Raji (cell line): ENCODE measurements around the gene SND1.

Experiments used
- POLR2A ChIP-seq: IDR thresholded peaks from 2 replicates; pipeline ENCODE4 v1.6.1; 2011; ENCODE audit warnings: low read depth, low read length, control low read depth; ENCODE audit not compliant: insufficient read depth

SND1 gene

DNA sequence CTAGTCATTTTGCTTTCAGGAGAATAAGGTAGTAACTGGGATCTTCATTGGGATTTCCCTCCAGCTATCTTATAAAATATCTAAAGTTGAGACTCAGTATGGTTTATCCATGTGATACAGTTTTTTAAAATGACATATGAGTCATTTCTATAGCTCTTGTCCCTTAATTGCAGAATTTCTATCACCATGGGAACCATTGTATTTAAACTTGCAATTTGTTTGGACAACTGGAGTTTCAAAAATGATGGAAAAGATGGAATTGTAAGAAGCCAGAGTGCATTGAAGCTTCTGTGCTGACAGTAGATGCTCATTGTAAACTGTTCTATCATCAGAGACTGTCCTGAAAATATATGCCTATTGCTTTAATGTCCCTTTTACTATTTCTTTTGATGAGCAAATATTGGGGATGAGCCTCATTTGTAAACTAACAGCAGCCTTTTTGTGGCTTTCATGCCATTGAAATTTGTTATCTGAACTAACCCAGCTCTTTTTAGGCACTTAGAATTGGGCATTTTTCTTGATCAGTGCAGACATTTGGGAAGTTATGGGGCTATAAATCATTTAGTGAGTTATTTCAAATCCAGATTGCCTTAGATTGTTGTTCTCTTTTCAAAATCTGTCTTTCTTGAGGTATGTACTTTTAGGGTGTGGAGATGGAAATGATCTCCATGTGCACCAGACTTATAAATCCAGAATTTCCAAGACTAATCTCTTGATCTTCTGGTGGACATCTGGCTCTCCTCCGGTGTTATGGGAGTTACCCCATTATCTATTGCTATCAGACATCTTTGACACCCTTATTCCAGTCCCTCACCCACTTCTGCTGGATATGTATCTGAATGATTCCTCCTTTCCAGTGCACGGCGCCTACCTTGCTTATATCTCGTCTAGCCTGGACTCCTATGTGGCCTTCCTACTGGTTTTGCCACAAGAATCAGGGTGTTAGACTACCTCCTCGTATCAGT, 159.0 kb downstream of the SND1 start:
- no peak for TF ChIP-seq POLR2A

DNA sequence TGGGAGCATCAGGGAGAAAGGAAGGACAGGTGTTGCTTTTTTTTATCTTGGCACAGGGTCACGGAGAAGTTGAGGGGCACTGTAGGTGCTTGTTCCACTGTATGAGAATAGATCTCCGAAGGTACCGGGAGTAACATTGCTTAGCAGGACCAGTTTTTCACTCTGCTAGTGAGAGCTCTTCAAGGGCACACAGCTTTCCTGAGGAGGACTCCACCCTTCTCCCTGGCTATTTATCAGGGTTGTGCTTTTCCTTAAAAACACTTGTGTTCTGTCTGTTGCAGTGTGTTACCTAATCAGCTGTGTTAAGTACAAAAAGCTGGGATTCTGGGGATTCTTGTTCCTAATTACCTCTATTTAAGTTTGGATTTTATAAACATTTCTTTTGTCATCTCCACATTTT, 160.5 kb downstream of the SND1 start:
- TF ChIP-seq POLR2A: no peak

DNA sequence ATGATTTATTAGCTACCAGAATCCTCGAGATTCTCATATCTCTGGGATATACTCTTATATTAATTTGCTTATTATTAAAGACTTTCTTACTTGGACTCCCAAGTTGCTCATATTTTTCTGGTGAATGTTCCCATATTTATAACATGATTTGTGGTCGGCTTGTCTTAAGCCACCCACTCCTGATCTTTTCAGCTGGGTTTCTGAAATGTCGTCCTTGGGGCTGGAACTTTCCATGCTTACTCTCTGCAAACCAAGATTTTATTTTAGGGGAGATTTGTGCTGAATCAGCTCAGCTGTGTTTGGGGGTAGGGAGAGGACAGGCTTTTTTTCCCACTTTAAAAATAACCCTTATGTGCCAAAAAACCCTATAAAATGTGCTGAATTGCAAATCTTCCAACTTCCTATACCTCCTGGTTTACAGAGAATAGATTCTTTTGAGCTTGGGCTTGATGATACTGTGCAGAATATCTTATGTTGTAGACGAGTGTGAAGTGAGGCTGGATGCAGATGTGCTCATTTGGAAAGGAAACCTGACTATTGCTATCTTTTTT, 162.1 kb downstream of the SND1 start:
- TF ChIP-seq POLR2A: no peak

DNA sequence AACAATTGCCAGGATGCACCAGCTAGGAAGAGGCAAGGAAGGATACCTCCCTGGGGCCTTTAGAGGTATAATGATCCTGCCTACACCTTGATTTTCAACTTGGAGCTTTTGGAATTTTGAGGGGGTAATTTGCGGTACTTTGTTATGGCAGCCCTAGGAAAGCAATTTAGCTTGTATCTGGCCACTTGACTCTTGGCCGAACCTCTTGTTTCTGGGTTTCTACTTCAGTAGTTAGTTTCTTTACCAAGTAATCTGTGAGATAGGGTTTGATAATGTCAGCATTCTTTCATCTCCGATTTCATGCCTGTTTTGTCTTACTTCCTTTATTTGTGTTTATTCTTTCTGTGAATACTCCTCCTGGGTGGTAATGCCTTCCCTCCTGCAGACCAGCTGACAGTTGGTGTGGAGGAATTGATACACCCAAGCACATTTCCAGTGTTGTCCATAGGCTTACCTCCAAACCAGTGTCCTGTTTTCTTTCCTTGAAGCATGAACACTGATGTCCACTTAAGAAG, 163.7 kb downstream of the SND1 start:
- no peak for TF ChIP-seq POLR2A

DNA sequence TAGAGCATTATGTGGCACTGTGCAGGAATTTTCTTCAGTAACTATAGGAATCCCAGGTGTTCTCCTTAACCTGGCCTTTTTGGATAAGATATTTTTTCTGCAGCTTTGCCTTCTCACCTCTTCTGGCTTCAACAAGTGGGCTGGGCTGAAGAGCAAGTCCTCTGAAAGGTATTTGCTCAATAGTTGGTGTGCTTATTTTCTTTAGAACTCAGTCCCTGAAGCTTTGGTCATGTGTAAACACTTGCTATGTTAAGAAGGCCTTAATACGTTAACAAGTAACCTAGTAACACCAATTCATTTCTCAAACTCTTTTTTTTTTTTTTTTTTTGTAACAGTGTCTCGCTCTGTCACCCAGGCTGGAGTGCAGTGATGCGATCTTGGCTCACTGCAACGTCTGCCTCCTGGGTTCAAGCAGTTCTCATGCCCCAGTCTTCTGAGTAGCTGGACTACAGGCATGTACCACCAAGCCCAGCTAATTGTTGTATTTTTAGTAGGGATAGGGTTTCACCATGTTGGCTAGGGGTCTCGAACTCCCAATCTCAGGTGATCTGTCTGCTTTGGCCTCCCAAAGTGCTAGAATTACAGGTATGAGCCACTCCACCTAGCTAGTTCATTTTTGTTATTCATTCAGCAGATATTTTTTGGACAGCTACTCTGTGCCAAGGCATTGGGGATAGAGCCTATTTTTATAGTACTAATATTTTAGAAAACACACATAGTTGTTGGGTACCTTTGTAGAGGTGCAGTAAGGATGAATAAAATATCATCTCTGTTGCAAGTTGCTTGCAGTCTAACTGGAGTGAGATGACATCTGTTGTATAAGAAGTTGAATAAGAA, 164.6 kb downstream of the SND1 start:
- no peak for TF ChIP-seq POLR2A

DNA sequence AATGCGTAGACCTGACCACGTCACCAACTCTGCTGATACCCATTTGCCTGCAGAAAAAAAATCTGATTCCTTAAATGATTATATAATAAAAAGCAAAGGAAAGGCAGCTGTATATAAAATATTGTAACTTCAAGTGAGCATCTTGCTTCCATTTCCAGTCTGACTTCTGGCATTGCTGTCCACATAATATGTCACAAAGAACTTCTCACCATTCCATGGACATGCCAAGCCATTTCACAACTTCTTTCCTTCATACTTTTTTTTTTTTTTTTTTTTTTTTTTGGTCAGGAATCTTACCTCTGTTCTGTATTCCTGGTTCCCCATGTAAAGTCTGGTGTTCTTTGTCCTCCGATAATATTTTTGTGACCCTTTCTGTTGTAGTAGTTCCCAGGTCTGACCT, 165.5 kb downstream of the SND1 start:
- no peak for TF ChIP-seq POLR2A

DNA sequence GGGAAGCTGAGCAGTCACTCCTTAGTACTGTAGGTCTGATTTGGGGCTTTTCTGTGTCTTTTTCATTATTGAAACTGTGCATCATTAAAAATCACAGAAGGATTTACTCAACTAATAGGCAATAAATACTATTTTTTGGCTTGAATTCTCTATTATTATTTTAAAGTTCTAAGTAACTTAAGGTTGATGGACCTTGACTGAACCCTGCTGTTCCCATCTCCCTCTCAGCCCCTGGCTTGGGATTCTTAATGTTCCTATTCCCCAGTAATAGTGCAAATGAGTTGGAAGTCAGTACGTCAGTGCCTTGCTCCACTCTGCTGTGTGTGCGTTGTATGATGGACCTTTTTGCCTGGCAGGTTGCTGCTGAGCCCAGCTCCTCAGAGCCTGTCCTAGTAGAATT, 166.3 kb downstream of the SND1 start:
- no peak for TF ChIP-seq POLR2A

DNA sequence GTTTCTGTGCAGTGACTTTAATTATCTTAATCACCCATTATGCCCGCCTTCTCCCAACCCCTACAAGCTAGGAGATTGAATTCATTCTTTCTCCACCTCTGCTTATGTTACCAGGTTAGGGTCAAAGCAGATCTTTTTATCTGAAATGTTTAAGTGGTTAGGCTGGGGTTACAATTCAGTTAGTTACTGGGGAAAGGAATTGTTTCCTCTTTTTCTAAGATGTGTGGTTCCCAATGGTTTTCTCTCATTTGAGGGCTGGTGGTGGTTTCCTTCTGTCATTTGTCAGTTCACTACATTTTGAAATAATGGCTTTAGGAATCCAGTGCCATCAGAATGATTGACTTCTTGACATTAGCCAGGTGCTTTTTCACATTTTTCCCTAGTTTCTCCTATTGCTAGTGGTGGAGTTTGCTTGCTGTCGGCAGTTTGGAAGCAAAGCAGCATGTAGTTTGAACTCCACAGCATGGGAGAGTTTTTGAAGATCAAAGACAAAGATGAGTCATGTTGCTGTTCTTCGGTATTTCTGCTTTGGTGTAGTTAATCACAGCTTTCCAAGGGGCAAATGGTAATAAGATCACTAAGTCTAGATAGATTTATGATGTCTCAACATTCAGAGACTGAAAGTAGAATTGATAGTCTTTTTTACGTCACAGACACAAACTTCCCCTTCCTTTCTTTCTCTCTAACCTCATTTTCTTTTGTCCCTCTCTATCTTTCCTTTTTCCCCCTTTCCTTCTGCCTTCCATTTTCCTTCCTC, 168.2 kb downstream of the SND1 start:
- TF ChIP-seq POLR2A: no peak

DNA sequence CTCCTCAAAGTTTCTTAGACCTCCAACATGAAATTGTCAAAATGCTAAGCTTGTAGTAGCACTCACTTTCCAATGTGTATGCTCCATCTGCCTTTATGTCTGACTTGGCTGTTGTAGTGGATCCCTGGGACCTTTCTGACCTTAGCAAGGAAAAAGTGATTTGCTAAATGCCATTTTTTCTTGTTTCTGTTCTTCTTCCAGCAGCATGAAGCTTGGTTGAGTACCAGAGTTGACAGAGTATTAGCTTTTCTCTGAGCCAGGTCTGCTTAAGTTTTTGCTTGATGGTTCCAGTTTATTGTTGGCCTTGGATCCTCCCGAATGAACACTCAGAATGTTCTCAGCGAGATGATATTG, 168.7 kb downstream of the SND1 start:
- TF ChIP-seq POLR2A: no peak

DNA sequence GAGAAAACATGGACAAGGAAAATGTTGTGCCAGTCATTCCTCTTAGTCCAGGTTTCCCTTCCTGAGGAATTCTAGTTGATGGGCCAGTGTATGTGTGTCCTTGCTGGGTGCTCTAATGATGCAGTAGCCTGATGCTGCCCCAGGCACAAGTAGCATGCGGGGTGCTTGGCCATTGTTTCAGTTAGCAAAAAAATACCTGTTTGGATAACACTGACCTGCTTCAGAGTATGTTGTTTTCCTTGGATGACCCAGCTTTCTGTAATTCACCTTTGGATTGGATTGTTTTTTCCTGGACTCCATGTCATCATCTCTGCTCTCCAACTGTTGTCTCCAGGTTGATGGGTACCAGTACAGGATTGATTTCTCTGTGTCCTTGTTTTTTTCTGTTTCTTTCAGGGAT, 169.2 kb downstream of the SND1 start:
- no peak for TF ChIP-seq POLR2A

DNA sequence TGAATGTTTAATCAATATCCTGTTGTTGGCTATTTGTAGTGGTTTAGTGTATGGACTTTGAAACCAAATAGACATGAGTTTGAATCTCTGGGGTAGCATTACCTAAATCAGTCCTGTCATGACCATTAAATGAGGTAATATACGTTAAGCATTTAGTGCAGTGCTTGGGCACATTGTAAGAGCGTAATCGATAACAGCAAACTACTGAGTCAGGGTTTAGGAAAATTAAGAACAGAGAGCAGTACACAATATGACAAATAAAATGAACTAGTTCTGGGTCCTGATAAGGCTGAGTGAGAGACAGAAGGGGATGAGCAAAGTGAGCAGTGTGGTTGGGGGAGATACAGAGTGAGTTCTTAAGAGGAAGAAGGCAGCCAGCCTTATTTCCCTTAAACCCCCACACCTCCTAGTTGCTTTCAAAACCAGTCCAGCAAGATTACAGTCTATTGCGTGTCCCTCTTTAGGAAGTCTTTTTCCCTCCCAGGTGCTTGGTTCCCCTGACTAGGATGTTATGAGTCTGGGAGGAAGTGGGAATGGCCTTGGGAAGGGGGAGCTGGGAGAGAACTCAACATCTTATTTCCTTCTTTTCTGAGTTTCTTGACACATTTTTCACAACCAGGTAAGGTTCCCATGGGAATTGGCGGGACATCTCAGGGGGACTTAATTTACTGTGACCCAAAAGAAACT, 171.0 kb downstream of the SND1 start:
- TF ChIP-seq POLR2A: no peak

DNA sequence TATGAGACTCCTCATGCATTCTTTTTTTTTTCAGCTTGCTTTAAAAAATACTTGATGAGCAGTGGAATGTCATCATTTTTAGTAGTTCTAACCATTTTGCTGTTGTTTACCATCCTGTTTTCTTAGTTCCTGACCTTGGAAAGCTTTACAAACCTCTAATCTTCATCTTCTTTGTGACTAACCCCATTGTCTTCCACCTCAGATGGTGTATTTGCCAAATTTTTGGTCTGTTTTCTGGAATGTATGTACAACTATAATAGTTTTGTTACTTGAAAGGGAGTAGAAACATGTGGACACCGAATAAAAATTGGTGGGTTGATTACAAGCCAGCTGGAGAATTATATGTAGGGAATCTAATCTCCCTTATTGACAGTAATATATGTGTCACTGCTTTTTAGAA, 172.7 kb downstream of the SND1 start:
- TF ChIP-seq POLR2A: no peak

DNA sequence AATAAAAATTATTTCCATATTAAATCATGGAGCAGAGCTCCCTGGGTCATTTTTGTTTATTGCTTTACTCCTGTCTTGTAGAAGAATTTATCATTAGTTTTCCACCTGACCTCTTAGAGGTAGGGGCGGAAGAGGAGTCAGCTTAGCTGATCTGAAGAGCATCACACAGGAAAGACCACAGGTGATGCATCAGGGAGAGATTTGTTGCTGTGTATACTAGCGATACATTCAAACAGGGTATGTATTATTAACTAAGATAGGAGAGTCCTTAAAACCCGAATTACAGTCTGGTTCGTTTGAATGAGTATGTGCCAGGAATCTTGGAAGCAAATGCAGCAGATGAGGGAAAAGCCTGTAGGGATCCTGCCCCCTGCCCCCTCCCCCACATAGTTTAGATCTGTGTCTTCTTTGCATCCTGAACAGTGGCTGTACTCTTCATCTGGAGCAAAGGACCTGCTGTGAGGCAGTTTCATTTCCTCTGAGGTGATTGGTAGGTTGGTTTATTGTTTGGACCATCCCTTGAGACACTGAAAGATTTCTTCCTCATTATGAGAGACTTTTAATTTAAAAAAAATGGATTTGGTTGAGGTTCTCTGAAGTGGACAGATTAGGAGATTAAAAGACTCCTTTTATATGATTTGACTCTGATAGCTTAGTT, 177.0 kb downstream of the SND1 start:
- no peak for TF ChIP-seq POLR2A
